VCaP (cell line): ENCODE data around the gene CYSTM1.
A peak's percentile ranks its signal among the peaks of the same experiment; 100 is the strongest.
"Not testable (repeated sequence)": the region's sequence is repeated elsewhere in the genome, so short reads cannot be mapped to it uniquely, and the experiment has no call there.

Experiments used
- H3K27ac ChIP-seq: fragments of 450-650 bp; 2 replicates; pipeline ENCODE4 v1.5.1; 2017
- CTCF ChIP-seq: fragments of 450-650 bp; conservative IDR thresholded peaks from 2 replicates; pipeline ENCODE4 v1.5.1; 2017; ENCODE audit warnings: mild to moderate bottlenecking, moderate library complexity

CYSTM1 gene

GRCh38 chr5:140150201-140150600 lies 24.8 kb upstream of the CYSTM1 start:
- H3K27ac ChIP-seq = no peak overlapping the region
- no peak for TF ChIP-seq CTCF

- no peak overlapping the region for H3K27ac ChIP-seq
- no peak for TF ChIP-seq CTCF
Observed at GRCh38 chr5:140151144-140152021, 23.6 kb upstream of the CYSTM1 start.

- no peak overlapping the region for H3K27ac ChIP-seq
- no peak for TF ChIP-seq CTCF
Observed at GRCh38 chr5:140152022-140152999, 22.7 kb upstream of the CYSTM1 start.

- TF ChIP-seq CTCF = no peak
- no peak overlapping the region for H3K27ac ChIP-seq
Observed at GRCh38 chr5:140153255-140153654, 21.7 kb upstream of the CYSTM1 start.

GRCh38 chr5:140153905-140154304 lies 21.1 kb upstream of the CYSTM1 start:
- no peak for TF ChIP-seq CTCF

GRCh38 chr5:140154710-140155381 lies 20.1 kb upstream of the CYSTM1 start:
- not testable (repeated sequence) for H3K27ac ChIP-seq

More at GRCh38 chr5:140153905-140154304, 21.1 kb upstream of the CYSTM1 start:
- H3K27ac ChIP-seq = no peak overlapping the region

- peak overlapping the region; percentile 68 for H3K27ac ChIP-seq
- peak; percentile 88 for TF ChIP-seq CTCF
Observed at GRCh38 chr5:140157032-140157781, 17.8 kb upstream of the CYSTM1 start.
